Measurements from ENCODE around the gene ADCY6.

DNA sequence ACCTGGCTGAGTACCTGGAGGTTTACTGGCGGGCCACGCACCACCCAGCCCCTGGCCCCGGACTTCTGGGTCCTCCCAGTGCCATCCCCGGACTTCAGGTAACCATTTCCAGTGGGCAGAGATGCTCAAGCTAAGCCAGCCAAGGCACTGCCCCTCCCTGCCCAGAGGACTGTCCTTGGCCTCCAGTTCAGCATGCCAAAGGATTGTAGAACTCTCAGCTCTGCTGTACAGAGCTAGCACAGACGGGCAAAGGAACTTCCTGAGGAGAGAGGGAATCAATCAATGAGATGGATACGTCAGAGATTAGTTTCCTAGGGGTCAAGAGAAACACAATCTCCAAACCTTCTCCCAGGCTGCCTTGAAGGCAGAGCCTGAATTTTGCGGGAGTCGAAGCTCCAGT lies 38.1 kb upstream of the ADCY6 start:
- TF ChIP-seq, protein P1, sequence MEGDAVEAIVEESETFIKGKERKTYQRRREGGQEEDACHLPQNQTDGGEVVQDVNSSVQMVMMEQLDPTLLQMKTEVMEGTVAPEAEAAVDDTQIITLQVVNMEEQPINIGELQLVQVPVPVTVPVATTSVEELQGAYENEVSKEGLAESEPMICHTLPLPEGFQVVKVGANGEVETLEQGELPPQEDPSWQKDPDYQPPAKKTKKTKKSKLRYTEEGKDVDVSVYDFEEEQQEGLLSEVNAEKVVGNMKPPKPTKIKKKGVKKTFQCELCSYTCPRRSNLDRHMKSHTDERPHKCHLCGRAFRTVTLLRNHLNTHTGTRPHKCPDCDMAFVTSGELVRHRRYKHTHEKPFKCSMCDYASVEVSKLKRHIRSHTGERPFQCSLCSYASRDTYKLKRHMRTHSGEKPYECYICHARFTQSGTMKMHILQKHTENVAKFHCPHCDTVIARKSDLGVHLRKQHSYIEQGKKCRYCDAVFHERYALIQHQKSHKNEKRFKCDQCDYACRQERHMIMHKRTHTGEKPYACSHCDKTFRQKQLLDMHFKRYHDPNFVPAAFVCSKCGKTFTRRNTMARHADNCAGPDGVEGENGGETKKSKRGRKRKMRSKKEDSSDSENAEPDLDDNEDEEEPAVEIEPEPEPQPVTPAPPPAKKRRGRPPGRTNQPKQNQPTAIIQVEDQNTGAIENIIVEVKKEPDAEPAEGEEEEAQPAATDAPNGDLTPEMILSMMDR (conservative IDR thresholded peaks at IDR 0.05; ENCODE audit: low read depth, low read length), result no peak
- no peak for TF ChIP-seq POLR2A (IDR thresholded peaks at IDR 0.05; ENCODE audit: low read depth, low read length)
- TF ChIP-seq CEBPB (IDR thresholded peaks at IDR 0.05; ENCODE audit: low read depth, low read length), result no peak
- no peak for TF ChIP-seq CHD1 (IDR thresholded peaks at IDR 0.05; ENCODE audit: low read depth, low read length)
- TF ChIP-seq RCOR1 (IDR thresholded peaks at IDR 0.05; ENCODE audit: insufficient replicate concordance, low read length), result no peak
- no peak for TF ChIP-seq SMC3 (IDR thresholded peaks at IDR 0.05; ENCODE audit: low read depth, low read length)
- TF ChIP-seq BHLHE40 (IDR thresholded peaks at IDR 0.05; ENCODE audit: low read depth, low read length), result no peak

Data from IMR-90 (cell line).